ENCODE results near the gene DOK6. TPM values are rescaled to one million over a fixed set of nuclear protein-coding genes. Genes with fewer than 3 reads are reported as not detected.

DOK6 gene
- total and polyA plus RNA-seq, 9 of the 15 experiments (the other 6 are each of a cell fraction or from before 2014, with no cell fraction given), result not detected

GRCh38 chr18:69628774-69629359 is 228.2 kb downstream of the DOK6 start (continued):
- TF ChIP-seq REST (IDR thresholded peaks at IDR 0.05; ENCODE audit: borderline replicate concordance) (no peak), REST (CRISPR knock-in tag; IDR thresholded peaks at IDR 0.05; ENCODE audit: low read depth) (no peak)
